NCI-H2107 treated with DMSO at 0.1 percent for 48 hours (cell line): ENCODE results near the gene JMJD8.

Experiments
- DNase-seq: peaks from one replicate; lab custom pipeline; 2025; ENCODE audit not compliant: unreplicated experiment; lab: John Stamatoyannopoulos, UW

Gene JMJD8

GRCh38 chr16:642189-643049 lies 41.7 kb downstream of the JMJD8 start:
- DNase-seq = no peak

GRCh38 chr16:641326-642188 lies 42.6 kb downstream of the JMJD8 start, which contains the start of gene MCRIP2:
Gene MCRIP2, plus strand, starts transcription at chr16:641828. Its CDS starts 164 bp downstream, at chr16:641992.
- peak; percentile 21 for DNase-seq

- DNase-seq = no peak
Measured at GRCh38 chr16:640614-641013, 43.5 kb downstream of the JMJD8 start.

GRCh38 chr16:638836-639235 lies 45.3 kb downstream of the JMJD8 start:
- no peak for DNase-seq

GRCh38 chr16:638034-638543 lies 46.0 kb downstream of the JMJD8 start:
- DNase-seq = no peak

- DNase-seq = no peak
Measured at GRCh38 chr16:637081-638018, 46.8 kb downstream of the JMJD8 start.

GRCh38 chr16:636206-637080 lies 47.7 kb downstream of the JMJD8 start, which contains the start of gene METTL26:
Gene METTL26, minus strand, starts transcription at chr16:636305. Its CDS starts 15 bp downstream, at chr16:636290.
- DNase-seq = peak; percentile 74

- no peak for DNase-seq
Measured at GRCh38 chr16:635573-636205, 48.4 kb downstream of the JMJD8 start.

GRCh38 chr16:634996-635395 lies 49.1 kb downstream of the JMJD8 start:
- no peak for DNase-seq

- no peak for DNase-seq
Measured at GRCh38 chr16:634051-634670, 50.0 kb downstream of the JMJD8 start.

- no peak for DNase-seq
Measured at GRCh38 chr16:633336-634050, 50.6 kb downstream of the JMJD8 start.

- DNase-seq = no peak
Measured at GRCh38 chr16:632486-633335, 51.4 kb downstream of the JMJD8 start.

GRCh38 chr16:631808-632358 lies 52.3 kb downstream of the JMJD8 start:
- DNase-seq = no peak
